Gastrocnemius medialis (tissue), 4 donors: Measurements from ENCODE around the gene CMTM4.

Experiments
- POLR2A ChIP-seq, 2 donors: fragments of 450-650 bp; IDR thresholded peaks; one replicate each; pipeline ENCODE4 v1.6.1; 2017; ENCODE audit warnings: antibody characterized with exemption in 2 of 2, mild to moderate bottlenecking in 2 of 2, moderate library complexity in 2 of 2
- TF ChIP-seq, protein P1 (sequence below), 5 experiments: fragments of 450-650 bp in 3 of 5; fragments of 200-600 bp in 2 of 5; sonication (generic) in 2 of 5; IDR thresholded peaks in 4 of 5; conservative IDR thresholded peaks in 1 of 5; 1 replicate in 4 of 5; 2 replicates in 1 of 5; pipeline ENCODE4 v1.5.1; 2016 to 2019; ENCODE audit warnings: antibody characterized with exemption in 5 of 5, mild to moderate bottlenecking in 3 of 5, moderate library complexity in 3 of 5

DNA sequence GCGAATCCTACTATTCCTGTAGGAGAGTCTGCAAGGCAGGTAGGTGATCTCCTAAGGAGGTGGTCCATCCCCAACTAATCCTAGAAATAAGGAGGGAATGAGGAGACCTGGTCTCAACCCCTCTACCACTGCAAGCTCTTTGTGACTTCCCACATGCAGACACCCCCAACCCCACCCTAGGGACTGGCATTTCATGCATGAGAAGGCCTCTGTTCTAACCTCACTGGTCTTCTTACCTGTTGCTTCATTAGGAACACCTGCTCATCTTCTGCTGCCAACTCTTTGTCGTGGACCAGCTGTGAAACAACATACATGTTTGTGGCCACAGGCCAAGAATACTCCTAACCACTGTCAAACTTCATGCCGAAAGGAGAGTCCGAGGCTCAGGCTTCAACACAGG lies 32.3 kb upstream of the CMTM4 start:
- TF ChIP-seq, protein P1, sequence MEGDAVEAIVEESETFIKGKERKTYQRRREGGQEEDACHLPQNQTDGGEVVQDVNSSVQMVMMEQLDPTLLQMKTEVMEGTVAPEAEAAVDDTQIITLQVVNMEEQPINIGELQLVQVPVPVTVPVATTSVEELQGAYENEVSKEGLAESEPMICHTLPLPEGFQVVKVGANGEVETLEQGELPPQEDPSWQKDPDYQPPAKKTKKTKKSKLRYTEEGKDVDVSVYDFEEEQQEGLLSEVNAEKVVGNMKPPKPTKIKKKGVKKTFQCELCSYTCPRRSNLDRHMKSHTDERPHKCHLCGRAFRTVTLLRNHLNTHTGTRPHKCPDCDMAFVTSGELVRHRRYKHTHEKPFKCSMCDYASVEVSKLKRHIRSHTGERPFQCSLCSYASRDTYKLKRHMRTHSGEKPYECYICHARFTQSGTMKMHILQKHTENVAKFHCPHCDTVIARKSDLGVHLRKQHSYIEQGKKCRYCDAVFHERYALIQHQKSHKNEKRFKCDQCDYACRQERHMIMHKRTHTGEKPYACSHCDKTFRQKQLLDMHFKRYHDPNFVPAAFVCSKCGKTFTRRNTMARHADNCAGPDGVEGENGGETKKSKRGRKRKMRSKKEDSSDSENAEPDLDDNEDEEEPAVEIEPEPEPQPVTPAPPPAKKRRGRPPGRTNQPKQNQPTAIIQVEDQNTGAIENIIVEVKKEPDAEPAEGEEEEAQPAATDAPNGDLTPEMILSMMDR (IDR thresholded peaks at IDR 0.05 in 4 of 5, conservative IDR thresholded peaks at IDR 0.05 in 1 of 5) = no peak
- no peak for TF ChIP-seq POLR2A (IDR thresholded peaks at IDR 0.05)
